Activated T-helper 1 cell treated with anti-CD3 and anti-CD28 coated beads, Interleukin-12 subunit alpha, Interleukin-12 subunit beta, Interleukin-2, Interleukin-4 antibody, amounts not matched to agents 30 ng/mL and 10 ng/mL and 1 ng/mL, durations not matched to agents 14 hours and 24 hours and 36 hours (primary cell): Measurements from ENCODE around the gene RRP1B. TPM values are rescaled to one million over a fixed set of nuclear protein-coding genes. Genes with fewer than 3 reads are reported as not detected.
A peak's percentile ranks its signal among the peaks of the same experiment; 100 is the strongest.
"Not testable (repeated sequence)": the region's sequence is repeated elsewhere in the genome, so short reads cannot be mapped to it uniquely, and the experiment has no call there.

Source experiments
- DNase-seq: peaks from one replicate; pipeline ENCODE4 v3.0.0; 2021; ENCODE audit warnings: low spot score
- H3K27ac Mint-ChIP-seq: one replicate; pipeline ENCODE4 v1.8.0; 2021; ENCODE audit warnings: mild to moderate bottlenecking, mixed read lengths
- H3K27me3 Mint-ChIP-seq: one replicate; pipeline ENCODE4 v1.8.0; 2022; ENCODE audit warnings: mild to moderate bottlenecking, moderate library complexity, mixed read lengths; ENCODE audit not compliant: insufficient read depth
- H3K36me3 Mint-ChIP-seq: one replicate; pipeline ENCODE4 v1.8.0; 2021; ENCODE audit warnings: low read depth, mixed read lengths
- H3K4me1 Mint-ChIP-seq: one replicate; pipeline ENCODE4 v1.8.0; 2021; ENCODE audit warnings: low read depth, mixed read lengths
- H3K4me3 Mint-ChIP-seq: one replicate; pipeline ENCODE4 v1.8.0; 2021; ENCODE audit warnings: mild to moderate bottlenecking, moderate library complexity, mixed read lengths
- H3K9me3 Mint-ChIP-seq: one replicate; pipeline ENCODE4 v1.8.0; 2021; ENCODE audit warnings: mixed read lengths
- intact Hi-C: fragments of 100-400 bp; cut with micrococcal nuclease; formaldehyde crosslinking; loops from one replicate; pipeline ENCODE4 v1.15.1; 2024
- total RNA-seq: library from RNA; stranded (reverse); gene quantifications from 2 replicates; pipeline ENCODE4 v1.2.3, GENCODE V29; 2022

Gene RRP1B
- total RNA-seq, 1 donor from 2014 or later: 76.8 TPM

GRCh38 chr21:43645976-43646375 lies 13.4 kb upstream of the RRP1B start:
- no peaks in the 10 kb centered on the region for H3K36me3 Mint-ChIP-seq
- peaks cover 19% of the 10 kb centered on the region for H3K4me1 Mint-ChIP-seq
- H3K4me3 Mint-ChIP-seq: peak overlapping the region; percentile 35
- peaks cover 14% of the 10 kb centered on the region for H3K27me3 Mint-ChIP-seq
- no peak overlapping the region for H3K27ac Mint-ChIP-seq
- DNase-seq: no peak
- no peaks in the 10 kb centered on the region for H3K9me3 Mint-ChIP-seq
- intact Hi-C loops: loop anchor here (1.0 to 10.0 kb wide), 4 partner anchors 13 to 723 kb away; partner anchors contain the start of genes HSF2BP and RRP1B

DNA sequence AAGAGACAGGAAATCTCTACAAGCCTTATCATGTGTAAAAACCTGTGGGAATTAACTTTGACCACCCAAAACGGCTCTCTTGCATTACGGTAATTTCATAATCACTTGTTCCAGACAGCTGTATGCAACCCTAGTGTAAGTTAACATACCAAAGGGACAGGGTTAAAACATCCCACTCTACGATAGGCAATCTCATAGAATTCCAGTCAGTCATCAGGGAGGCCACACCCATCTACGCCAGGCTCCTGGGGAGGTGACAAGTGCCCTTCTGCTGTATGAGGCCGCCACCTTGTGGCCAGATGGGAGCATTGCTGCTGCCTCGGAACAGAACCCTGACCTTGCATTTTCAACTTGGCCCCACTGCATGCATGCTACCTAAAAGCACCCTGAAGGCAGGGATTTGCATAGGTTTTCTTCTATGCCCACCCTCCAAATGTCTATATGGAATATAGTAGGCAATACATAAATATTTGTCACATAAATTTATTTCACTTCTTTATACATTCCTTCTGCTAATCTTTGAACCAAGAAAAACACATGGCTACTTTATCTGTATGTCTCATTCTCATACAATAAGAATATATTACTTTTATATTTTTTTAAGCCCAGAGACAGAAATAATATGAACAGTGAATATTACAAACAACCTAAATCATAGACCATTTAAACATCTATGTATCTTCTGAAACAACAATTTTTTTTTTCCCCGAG lies 12.7 kb upstream of the RRP1B start:
- no peaks in the 10 kb centered on the region for H3K36me3 Mint-ChIP-seq
- intact Hi-C loops: loop anchor here (1.0 to 10.0 kb wide), 4 partner anchors 13 to 723 kb away; partner anchors contain the start of genes HSF2BP and RRP1B
- peaks cover 19% of the 10 kb centered on the region for H3K4me1 Mint-ChIP-seq
- H3K27ac Mint-ChIP-seq: peak overlapping the region; percentile 40
- H3K9me3 Mint-ChIP-seq: no peaks in the 10 kb centered on the region
- H3K4me3 Mint-ChIP-seq: peak overlapping the region; percentile 39
- peak; percentile 77 for DNase-seq
- H3K27me3 Mint-ChIP-seq: peaks cover 13% of the 10 kb centered on the region

- intact Hi-C loops: loop anchor here (10.0 kb wide), 1 partner anchor 283 kb away; no protein-coding TSS in a partner anchor
Measured at GRCh38 chr21:43648171-43648570, 11.2 kb upstream of the RRP1B start.

GRCh38 chr21:43651926-43652325 lies 7.4 kb upstream of the RRP1B start:
- H3K27me3 Mint-ChIP-seq: peaks cover 10% of the 10 kb centered on the region
- H3K36me3 Mint-ChIP-seq, intact Hi-C loops, H3K4me3 Mint-ChIP-seq, H3K27ac Mint-ChIP-seq, DNase-seq, H3K9me3 Mint-ChIP-seq, H3K4me1 Mint-ChIP-seq: not testable (repeated sequence)

More at GRCh38 chr21:43648171-43648570, 11.2 kb upstream of the RRP1B start:
- Mint-ChIP-seq H3K4me1 (peaks cover 19% of the 10 kb centered on the region), H3K27me3 (peaks cover 13% of the 10 kb centered on the region), H3K4me3 (no peak overlapping the region), H3K36me3 (no peaks in the 10 kb centered on the region), H3K27ac (no peak overlapping the region), H3K9me3 (no peaks in the 10 kb centered on the region)
- DNase-seq: no peak

DNA sequence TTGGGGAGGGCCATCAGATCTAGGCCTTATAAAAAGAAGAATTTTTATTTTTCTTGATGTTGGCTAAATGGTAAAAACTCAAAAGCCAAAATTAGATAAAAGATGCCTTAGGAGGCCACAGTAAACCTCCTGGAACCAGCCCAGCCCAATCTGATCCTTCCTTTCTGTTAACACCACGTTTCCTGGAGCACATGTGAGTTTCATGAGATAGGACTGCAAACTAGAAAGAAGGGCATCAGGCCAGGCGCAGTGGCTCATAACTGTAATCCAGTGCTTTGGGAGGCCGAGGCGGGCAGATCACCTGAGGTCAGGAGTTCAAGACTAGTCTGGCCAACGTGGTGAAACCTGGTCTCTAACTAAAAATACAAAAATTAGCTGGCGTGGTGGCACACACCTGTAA lies 6.7 kb upstream of the RRP1B start:
- Mint-ChIP-seq H3K27ac (no peak overlapping the region), H3K4me1 (no peaks in the 10 kb centered on the region)
- intact Hi-C loops: no loop called here

GRCh38 chr21:43653626-43654025 lies 5.7 kb upstream of the RRP1B start:
- Mint-ChIP-seq H3K27ac (no peak overlapping the region), H3K4me3 (no peak overlapping the region), H3K36me3 (no peaks in the 10 kb centered on the region), H3K4me1 (no peaks in the 10 kb centered on the region), H3K9me3 (no peaks in the 10 kb centered on the region), H3K27me3 (peaks cover 4% of the 10 kb centered on the region)
- intact Hi-C loops: no loop called here
- no peak for DNase-seq

More for the DNA sequence above, 6.7 kb upstream of the RRP1B start:
- no peak for DNase-seq
- peaks cover 10% of the 10 kb centered on the region for H3K27me3 Mint-ChIP-seq
- no peak overlapping the region for H3K4me3 Mint-ChIP-seq
- H3K9me3 Mint-ChIP-seq: no peaks in the 10 kb centered on the region
- H3K36me3 Mint-ChIP-seq: no peaks in the 10 kb centered on the region

DNA sequence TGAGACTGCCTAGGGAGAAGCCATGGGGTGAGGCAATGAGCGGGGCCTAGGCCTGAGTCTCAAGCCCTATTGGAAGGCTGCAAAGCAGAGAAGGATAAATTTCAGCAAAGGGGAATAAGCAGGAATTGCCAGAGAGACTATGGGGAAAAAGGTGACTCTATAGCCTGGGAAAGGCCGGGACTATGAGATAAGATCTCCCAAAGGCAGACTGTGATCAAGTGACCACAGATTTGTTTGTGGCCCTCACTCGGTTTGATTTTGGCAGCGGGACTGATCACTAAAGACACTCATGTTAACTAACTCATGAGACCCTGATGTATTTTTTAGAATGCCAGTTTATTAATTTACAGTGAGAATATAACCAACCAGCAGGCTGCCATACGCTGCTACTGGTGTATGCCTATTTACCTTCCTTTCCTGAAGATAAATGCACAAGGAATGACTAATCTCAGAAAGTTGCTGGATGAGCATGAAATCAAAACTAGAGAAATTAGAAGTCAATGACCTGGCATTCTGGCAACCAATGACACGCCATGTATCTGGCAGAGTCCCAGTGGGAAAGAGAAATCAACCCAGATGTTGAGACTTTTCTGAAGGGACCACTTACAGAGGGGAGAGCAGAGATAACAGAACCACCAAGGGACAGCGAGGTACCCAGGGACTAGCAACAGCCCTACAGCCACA lies 4.4 kb upstream of the RRP1B start:
- Mint-ChIP-seq H3K9me3 (no peaks in the 10 kb centered on the region), H3K4me3 (no peak overlapping the region), H3K27ac (no peak overlapping the region), H3K36me3 (no peaks in the 10 kb centered on the region), H3K27me3 (peaks cover 4% of the 10 kb centered on the region), H3K4me1 (no peaks in the 10 kb centered on the region)
- DNase-seq: no peak
- intact Hi-C loops: loop anchor here (5.0 kb wide), 1 partner anchor 683 kb away; the partner anchor contains the start of gene PKNOX1

- no peaks in the 10 kb centered on the region for H3K9me3 Mint-ChIP-seq
- peaks cover 2% of the 10 kb centered on the region for H3K27me3 Mint-ChIP-seq
- H3K36me3 Mint-ChIP-seq: peaks cover 14% of the 10 kb centered on the region
- intact Hi-C loops: loop anchor here (5.0 kb wide), 1 partner anchor 685 kb away; the partner anchor contains the start of gene PKNOX1
- peaks cover 19% of the 10 kb centered on the region for H3K4me1 Mint-ChIP-seq
- peak overlapping the region; percentile 45 for H3K4me3 Mint-ChIP-seq
- H3K27ac Mint-ChIP-seq: peak overlapping the region; percentile 32
- no peak for DNase-seq
Measured at GRCh38 chr21:43657355-43658087, 1.8 kb upstream of the RRP1B start.

DNA sequence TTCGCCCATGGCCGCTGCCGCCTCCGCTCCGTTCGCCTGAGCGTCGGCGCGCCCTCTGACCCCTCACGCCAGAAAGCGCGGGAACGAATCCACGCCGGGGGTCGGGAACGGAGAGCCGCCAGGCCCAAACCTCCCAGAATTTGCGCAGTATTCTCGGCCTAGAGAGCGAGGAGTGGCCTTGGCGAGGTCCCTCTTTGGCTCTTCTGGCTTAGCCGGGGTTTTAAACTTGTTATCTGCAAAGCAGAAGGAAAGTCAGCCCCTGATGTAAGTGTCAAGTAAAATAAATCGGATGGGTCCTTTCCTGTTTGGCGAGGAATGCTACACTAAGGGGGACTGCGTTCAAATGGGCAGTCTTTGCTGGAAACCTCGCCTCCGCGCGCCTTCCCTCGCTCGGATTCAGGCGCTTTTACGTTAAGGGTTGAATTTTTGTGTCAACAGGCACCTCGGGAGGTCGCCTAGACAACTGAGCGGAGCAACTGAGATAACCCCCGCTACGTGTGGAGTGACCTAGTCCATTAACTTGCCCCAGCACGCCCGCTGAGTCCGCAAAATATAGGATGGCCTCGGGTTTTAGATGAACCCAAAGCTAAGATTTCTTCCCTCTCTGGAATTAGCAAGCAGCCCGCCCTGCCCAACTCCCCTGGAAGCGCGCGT lies 1.1 kb upstream of the RRP1B start:
- Mint-ChIP-seq H3K4me1 (peaks cover 26% of the 10 kb centered on the region), H3K27me3 (peaks cover 2% of the 10 kb centered on the region), H3K9me3 (no peaks in the 10 kb centered on the region), H3K4me3 (peak overlapping the region; percentile 28), H3K36me3 (peaks cover 20% of the 10 kb centered on the region), H3K27ac (no peak overlapping the region)
- DNase-seq: no peak
- intact Hi-C loops: loop anchor here (5.0 kb wide), 1 partner anchor 686 kb away; the partner anchor contains the start of gene PKNOX1

DNA sequence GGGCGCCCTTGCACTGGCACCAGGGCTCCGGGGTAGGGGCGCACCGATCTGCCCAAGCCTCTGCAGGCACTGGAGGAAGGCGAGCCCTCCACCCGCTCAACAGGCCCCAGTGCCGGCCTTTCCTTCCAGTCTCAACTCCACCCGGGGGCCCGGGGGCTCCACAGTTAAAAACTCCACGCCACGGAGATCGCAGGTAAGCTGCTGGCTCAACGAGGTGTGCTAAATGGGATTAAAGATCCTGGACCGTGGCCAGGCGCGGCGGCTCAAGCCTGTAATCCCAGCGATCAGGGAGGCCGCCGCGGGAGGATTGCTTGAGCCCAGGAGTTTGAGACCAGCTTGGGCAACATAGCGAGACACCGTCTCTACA lies 608 bp upstream of the RRP1B start:
- Mint-ChIP-seq H3K27me3 (peaks cover 2% of the 10 kb centered on the region), H3K36me3 (peaks cover 21% of the 10 kb centered on the region), H3K9me3 (no peaks in the 10 kb centered on the region), H3K27ac (peak overlapping the region; percentile 89), H3K4me3 (peak overlapping the region; percentile 74), H3K4me1 (peaks cover 27% of the 10 kb centered on the region)
- intact Hi-C loops: loop anchor here (1.0 to 5.0 kb wide), 3 partner anchors 12 to 686 kb away; partner anchors contain the start of genes PDXK and PKNOX1
- no peak for DNase-seq

GRCh38 chr21:43662286-43662685 lies 2.9 kb downstream of the RRP1B start:
- Mint-ChIP-seq H3K9me3 (peaks cover 8% of the 10 kb centered on the region), H3K36me3 (peaks cover 47% of the 10 kb centered on the region), H3K27ac (no peak overlapping the region), H3K27me3 (peaks cover 2% of the 10 kb centered on the region), H3K4me1 (peaks cover 48% of the 10 kb centered on the region), H3K4me3 (peak overlapping the region; percentile 22)
- DNase-seq: no peak
- intact Hi-C loops: loop anchor here (5.0 kb wide), 2 partner anchors 115 to 205 kb away; partner anchors contain the start of genes AGPAT3 and CSTB

DNA sequence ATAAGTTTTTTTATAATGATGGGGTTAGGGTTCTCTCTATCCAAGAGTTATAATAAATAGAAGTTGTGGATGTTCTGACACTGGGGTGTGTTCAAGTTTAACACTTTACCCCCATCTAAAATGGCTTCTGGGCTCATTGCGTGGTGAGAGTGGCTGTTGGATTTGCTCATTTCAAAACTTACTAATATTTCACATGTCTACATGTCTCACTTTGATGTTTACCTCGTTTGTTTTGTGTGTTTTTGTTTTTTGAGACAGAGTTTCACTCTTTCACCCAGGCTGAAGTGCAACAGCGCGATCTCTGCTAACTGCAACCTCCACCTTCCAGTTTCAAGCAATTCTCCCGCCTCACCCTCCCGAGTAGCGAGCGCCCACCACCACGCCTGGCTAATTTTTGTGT lies 3.7 kb downstream of the RRP1B start:
- H3K36me3 Mint-ChIP-seq: peaks cover 50% of the 10 kb centered on the region
- peaks cover 51% of the 10 kb centered on the region for H3K4me1 Mint-ChIP-seq
- peaks cover 2% of the 10 kb centered on the region for H3K27me3 Mint-ChIP-seq
- peak overlapping the region; percentile 22 for H3K4me3 Mint-ChIP-seq
- peak overlapping the region; percentile 71 for H3K27ac Mint-ChIP-seq
- no peak for DNase-seq
- intact Hi-C loops: loop anchor here (5.0 kb wide), 2 partner anchors 114 to 204 kb away; partner anchors contain the start of genes AGPAT3 and CSTB
- peaks cover 10% of the 10 kb centered on the region for H3K9me3 Mint-ChIP-seq
